Mucosa of rectum (tissue), 2 donors: ENCODE results near the gene ANKRD10.

Experiments used
- H3K27ac ChIP-seq, 2 donors: one replicate each; pipeline ENCODE4 v1.7.0; 2013; ENCODE audit warnings: inconsistent platforms in 2 of 2, low read depth in 2 of 2, low read length in 2 of 2
- H3K27me3 ChIP-seq, 2 donors: one replicate each; pipeline ENCODE4 v1.7.0; 2013; ENCODE audit warnings: low read length in 2 of 2; ENCODE audit not compliant: control insufficient read depth in 2 of 2, insufficient read depth in 2 of 2
- H3K36me3 ChIP-seq, 2 donors: one replicate each; pipeline ENCODE4 v1.7.0; 2013; ENCODE audit warnings: low read length in 2 of 2; ENCODE audit not compliant: control insufficient read depth in 2 of 2, insufficient read depth in 2 of 2
- H3K4me1 ChIP-seq, 2 donors: one replicate each; pipeline ENCODE4 v1.7.0; 2013; ENCODE audit warnings: low read length in 2 of 2, mild to moderate bottlenecking in 1 of 2; ENCODE audit not compliant: control insufficient read depth in 2 of 2, insufficient read depth in 2 of 2
- H3K4me3 ChIP-seq, 2 donors: one replicate each; pipeline ENCODE4 v1.7.0; 2013; ENCODE audit warnings: low read length in 2 of 2
- H3K9ac ChIP-seq, 2 donors: one replicate each; pipeline ENCODE4 v1.7.0; 2013; ENCODE audit warnings: low read length in 2 of 2, low read depth in 1 of 2, mild to moderate bottlenecking in 1 of 2
- H3K9me3 ChIP-seq, 2 donors: one replicate each; pipeline ENCODE4 v1.7.0; 2013; ENCODE audit warnings: low read length in 2 of 2; ENCODE audit not compliant: control insufficient read depth in 2 of 2
- donor health status: healthy.
- donor health status: Normal muscosa, but diverticular disease.

ANKRD10 gene

DNA sequence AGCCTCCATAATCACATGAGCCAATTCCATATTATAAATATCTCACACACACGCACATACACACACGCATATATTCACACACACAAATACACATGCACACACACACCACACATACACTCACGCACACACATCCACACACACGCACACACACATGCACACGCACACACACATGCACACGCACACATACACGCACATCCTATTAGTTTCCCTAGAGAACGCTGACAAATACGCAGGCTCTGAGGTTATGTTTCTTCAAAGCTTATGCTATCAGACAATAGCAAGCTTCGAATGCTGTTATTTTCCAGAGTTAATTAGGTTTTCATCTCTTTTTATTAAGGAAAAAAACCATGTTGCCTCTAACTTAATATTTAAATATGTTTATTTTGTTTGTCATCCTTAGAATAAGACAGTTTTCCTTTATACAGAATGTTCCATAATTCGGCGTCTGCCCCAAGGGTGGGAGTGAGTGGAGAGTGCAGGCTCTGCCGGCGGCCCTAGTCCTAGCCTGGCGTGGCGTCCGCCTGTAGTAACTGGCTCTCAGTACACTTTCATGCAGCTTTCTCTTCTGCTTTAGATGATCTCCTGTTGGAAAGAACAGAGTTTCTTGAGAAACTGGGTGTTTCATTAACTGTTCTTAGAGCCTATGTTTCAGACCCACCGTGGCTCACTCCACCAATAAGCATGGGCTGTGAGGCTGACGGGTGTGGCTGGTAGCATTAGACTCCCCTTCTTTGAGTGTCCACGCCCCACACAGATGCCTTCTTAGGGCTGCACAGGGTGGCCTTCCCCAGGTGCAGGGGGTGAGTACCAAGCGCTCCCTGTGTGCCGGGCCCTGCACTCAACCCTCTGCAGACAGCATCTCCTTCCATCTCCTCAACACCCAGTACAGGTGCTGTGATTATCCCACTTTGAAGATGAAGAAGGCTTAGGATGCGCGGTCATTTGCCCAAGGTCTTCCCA, 30.4 kb upstream of the ANKRD10 start:
- H3K27ac ChIP-seq = no peak overlapping the region

DNA sequence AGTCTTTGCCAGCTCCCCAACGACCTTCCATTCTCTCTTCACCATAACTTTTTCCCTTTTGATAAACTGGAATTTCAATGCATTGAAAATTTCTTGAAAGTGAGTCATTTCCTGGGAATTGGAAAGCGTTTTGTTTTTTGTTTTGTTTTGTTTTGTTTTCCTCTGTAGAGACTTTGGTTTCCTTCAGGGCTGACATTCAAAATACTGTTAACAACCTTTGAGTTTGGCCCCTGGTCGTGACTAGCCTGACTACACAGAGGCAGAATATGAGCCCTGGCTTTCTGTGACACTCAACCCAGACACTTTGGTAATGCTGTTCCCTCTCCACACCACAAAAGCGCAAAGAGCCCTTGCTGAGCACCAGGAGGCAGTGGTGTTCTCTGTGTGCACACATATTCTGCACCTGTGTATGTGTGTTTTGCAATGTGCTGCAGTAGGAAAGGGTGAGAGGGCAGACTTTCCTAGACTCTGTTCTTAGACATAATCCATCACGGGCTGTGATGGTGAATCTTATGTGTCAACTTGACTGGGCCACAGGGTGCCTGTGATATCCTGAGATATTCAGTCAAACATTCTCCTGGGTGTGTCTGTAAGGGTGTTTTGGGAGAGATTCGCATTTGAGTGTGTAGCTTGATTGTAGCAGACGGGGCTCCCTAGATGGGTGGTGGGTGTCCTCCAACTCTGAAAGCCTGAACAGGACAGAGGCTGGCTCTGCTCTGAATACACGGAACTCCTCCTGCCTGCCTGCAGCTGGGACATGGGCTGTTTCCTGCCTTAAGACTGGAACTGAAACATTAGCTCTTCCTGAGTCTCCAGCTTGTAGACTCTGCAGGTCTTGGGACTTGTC, 29.5 kb upstream of the ANKRD10 start:
- no peak overlapping the region for H3K4me3 ChIP-seq
- H3K9ac ChIP-seq = no peak overlapping the region
- H3K36me3 ChIP-seq = no peaks in the 10 kb centered on the region
- H3K4me1 ChIP-seq = no peaks in the 10 kb centered on the region
- H3K27ac ChIP-seq = no peak overlapping the region
- no peaks in the 10 kb centered on the region for H3K9me3 ChIP-seq
- no peaks in the 10 kb centered on the region for H3K27me3 ChIP-seq

More for the DNA sequence above, 30.4 kb upstream of the ANKRD10 start:
- Histone ChIP-seq H3K4me1 (no peaks in the 10 kb centered on the region), H3K4me3 (no peak overlapping the region), H3K27me3 (no peaks in the 10 kb centered on the region), H3K36me3 (no peaks in the 10 kb centered on the region), H3K9me3 (no peaks in the 10 kb centered on the region), H3K9ac (no peak overlapping the region)

DNA sequence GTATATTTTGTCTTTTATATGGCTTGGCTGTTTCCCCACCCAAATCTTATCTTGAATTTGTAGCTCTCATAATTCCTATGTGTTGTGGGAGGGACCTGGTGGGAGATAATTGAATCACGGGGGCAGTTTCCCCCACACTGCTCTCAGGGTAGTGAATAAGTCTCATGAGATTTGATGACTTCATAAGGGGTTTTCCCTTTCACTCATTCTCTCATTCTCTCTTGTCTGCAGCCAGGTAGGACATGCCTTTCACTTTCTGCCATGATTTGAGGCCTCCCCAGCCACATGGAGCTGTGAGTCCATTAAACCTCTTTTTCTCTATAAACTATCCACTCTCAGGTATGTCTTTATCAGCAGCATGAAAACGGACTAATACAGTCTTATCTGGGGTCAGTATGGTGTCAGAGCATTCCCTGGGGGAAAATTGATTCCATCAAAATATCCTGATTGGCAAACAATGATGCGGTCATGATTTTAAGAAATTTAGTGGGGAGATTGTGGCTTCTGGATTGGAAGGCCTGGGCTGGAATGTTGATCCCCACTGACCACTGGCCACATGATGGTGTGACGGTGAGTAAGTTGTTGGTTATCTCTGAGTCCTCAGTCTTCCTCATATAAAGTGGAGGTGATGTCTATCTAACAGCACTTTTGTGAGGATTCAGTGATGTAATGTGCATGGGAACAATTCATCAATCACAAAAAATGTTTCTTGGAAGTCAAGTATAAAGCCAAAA, 27.5 kb upstream of the ANKRD10 start:
- Histone ChIP-seq H3K9ac (no peak overlapping the region), H3K4me3 (no peak overlapping the region), H3K4me1 (no peaks in the 10 kb centered on the region), H3K36me3 (no peaks in the 10 kb centered on the region), H3K27ac (no peak overlapping the region), H3K27me3 (no peaks in the 10 kb centered on the region), H3K9me3 (no peaks in the 10 kb centered on the region)

DNA sequence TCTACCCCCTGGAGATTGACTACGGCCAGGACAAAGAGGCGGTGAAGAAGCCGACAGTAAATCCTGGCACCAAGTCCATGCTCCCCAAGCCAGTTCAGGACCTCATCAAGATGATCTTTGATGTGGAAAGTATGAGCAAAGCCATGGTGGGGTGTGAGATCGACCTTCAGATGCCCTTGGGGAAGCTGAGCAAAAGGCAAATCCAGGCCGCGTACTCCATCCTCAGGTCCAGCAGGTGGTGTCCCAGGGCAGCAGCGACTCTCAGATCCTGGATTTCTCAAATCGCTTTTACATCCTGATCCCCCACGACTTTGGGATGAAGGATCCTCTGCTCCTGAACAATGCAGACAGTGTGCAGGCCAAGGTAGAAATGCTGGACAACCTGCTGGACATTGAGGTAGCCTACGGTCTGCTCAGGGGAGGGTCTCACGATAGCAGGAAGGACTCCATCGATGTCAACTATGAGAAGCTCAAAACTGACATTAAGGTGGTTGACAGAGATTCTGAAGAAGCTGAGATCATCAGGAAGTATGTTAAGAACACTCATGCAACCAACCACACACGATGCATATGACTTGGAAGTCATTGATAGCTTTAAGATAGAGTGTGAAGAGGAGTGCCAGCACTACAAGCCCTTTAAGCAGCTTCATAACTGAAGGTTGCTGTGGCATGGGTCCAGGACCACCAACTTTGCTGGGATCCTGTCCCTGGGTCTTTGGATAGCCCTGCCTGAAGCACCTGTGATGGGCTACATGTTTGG, 24.0 kb upstream of the ANKRD10 start:
- no peak overlapping the region for H3K27ac ChIP-seq
- no peaks in the 10 kb centered on the region for H3K36me3 ChIP-seq
- H3K9ac ChIP-seq = no peak overlapping the region
- H3K4me1 ChIP-seq = no peaks in the 10 kb centered on the region
- H3K4me3 ChIP-seq = no peak overlapping the region
- peaks cover 0 to 3% of the 10 kb centered on the region in 2 donors for H3K9me3 ChIP-seq
- H3K27me3 ChIP-seq = no peaks in the 10 kb centered on the region

DNA sequence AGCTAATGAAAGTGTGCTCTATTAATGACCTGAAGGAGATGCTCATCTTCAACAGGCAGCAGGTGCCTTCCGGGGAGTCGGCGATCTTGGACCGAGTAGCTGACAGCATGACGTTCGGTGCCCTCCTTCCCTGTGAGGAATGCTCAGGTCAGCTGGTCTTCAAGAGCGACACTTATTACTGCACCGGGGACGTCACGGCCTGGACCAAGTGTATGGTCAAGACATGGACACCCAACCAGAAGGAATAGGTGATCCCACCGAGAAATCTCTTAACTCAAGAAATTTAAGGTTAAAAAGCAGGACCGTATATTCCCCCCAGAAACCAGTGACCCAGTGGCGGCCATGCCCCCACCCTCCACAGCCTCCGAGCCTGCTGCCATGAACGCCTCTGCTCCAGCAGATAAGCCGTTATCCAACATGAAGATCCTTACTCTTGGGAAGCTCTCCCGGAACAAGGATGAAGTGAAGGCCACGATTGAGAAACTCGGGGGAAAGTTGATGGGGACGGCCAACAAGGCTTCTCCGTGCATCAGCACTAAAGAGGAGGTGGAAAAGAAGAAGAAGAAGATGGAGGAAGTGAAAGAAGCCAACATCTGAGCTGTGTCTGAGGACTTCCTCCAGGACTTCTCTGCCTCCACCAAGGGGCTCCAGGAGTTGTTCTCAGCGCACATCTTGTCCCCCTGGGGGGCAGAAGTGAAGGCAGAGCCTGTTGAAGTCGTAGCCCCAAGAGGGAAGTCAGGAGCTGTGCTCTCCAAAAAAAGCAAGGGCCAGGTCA, 22.8 kb upstream of the ANKRD10 start:
- no peak overlapping the region for H3K27ac ChIP-seq
- peaks cover 8 to 10% of the 10 kb centered on the region in 2 donors for H3K9me3 ChIP-seq
- H3K36me3 ChIP-seq = no peaks in the 10 kb centered on the region
- no peaks in the 10 kb centered on the region for H3K27me3 ChIP-seq
- no peaks in the 10 kb centered on the region for H3K4me1 ChIP-seq
- H3K4me3 ChIP-seq = no peak overlapping the region
- H3K9ac ChIP-seq = no peak overlapping the region

DNA sequence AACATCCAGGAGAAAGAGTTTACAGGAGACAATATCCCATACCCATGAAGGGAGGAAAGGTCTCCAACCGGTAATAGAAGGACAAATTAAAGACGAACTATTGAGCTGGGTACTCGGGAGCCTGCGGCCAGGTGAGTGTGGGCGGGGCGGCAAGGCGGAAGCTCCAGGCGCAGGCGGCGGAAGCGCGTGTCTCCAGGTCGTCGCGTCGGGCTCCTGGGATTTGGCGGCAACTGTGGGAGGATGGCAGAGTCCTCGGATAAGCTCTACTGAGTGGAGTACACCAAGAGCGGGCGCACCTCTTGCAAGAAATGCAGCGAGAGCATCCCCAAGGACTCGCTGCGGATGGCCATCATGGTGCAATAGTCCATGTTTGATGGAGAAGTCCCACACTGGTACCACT, 21.6 kb upstream of the ANKRD10 start:
- H3K9me3 ChIP-seq = peaks cover 10% of the 10 kb centered on the region in 2 donors
- H3K27ac ChIP-seq = no peak overlapping the region
- H3K9ac ChIP-seq = no peak overlapping the region
- H3K36me3 ChIP-seq = no peaks in the 10 kb centered on the region
- H3K27me3 ChIP-seq = no peaks in the 10 kb centered on the region
- no peak overlapping the region for H3K4me3 ChIP-seq
- no peaks in the 10 kb centered on the region for H3K4me1 ChIP-seq

DNA sequence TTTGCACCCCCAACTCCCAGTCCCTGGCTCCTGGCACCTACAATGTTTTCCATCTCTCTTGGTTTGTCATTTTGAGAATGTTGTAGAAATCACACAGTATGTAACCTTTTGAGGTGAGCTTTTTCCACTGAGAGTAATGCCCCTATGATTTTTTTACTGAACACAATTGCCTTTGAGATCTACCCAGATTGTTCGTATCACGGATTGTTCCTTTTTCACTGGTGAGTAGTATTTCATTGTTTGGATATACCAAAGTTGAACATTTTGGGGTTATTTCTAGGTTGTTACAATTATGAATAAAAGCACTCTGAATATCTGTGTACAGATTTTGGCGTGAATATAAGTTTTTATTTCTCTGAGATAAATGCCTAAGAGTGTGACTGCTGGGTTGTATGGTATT, 17.7 kb upstream of the ANKRD10 start:
- Histone ChIP-seq H3K4me1 (no peaks in the 10 kb centered on the region), H3K9me3 (peaks cover 10% of the 10 kb centered on the region in 2 donors), H3K4me3 (no peak overlapping the region), H3K9ac (no peak overlapping the region), H3K36me3 (no peaks in the 10 kb centered on the region), H3K27ac (no peak overlapping the region), H3K27me3 (peaks cover 0 to 4% of the 10 kb centered on the region in 2 donors)

DNA sequence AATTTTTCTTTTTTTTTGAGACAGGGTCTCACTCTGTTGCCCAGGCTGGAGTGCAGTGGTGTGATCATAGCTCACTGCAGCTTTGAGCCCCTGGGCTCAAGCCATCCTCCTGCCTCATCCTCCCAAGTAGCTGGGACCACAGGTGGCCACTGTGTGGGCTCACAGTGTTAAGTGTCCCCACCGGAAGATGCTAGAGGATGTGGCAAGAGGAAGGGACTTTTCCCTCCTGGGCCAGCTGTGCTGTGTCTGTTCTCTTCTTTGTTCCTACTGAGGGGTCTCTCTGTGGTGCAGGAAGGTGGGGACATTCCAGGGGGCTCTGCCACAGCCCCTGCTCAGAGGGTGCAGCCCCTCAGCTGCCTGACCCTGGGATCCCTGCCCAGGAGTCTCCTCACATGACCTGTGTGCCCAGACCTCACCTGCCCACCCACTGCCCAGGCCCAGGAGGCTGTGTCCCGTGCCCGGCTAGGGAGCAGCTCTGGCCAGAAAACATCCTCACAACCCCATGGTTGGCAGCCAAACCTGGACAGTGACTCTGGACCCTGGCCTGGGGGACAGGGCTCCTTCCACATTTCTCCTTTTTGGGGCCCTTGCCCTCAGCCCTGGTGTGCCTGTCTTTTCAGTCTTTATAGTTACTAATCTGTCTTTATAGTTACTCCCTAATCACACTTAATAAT, 14.4 kb upstream of the ANKRD10 start:
- no peak overlapping the region for H3K9ac ChIP-seq
- H3K27me3 ChIP-seq = peaks cover 0 to 4% of the 10 kb centered on the region in 2 donors
- H3K36me3 ChIP-seq = no peaks in the 10 kb centered on the region
- no peaks in the 10 kb centered on the region for H3K4me1 ChIP-seq
- peaks cover 10% of the 10 kb centered on the region in 2 donors for H3K9me3 ChIP-seq
- H3K27ac ChIP-seq = no peak overlapping the region
- no peak overlapping the region for H3K4me3 ChIP-seq
